GM23338 (cell line): Measurements from ENCODE around the gene RNF220. TPM values are rescaled to one million over a fixed set of nuclear protein-coding genes. Genes with fewer than 3 reads are reported as not detected.

Source experiments
- ATAC-seq: fragments of 200-7000 bp; cut with Tn5 transposase; 3 replicates; pipeline ENCODE4 v1.9.1; 2020
- DNase-seq: peaks from one replicate; pipeline ENCODE4 v3.0.0-alpha.2; 2015; ENCODE audit warnings: low spot score
- H2AFZ ChIP-seq: fragments of 200-600 bp; sonication (generic); 2 replicates; pipeline ENCODE4 v1.8.0; 2016; ENCODE audit warnings: antibody characterized with exemption, mild to moderate bottlenecking, moderate library complexity
- H3F3A ChIP-seq: fragments of 200-600 bp; sonication (generic); replicated peaks from 2 replicates; pipeline ENCODE4 v1.8.0; 2017; ENCODE audit warnings: antibody characterized with exemption, mixed run types, low read depth
- H3K27ac ChIP-seq: fragments of 200-600 bp; sonication (generic); 2 replicates; pipeline ENCODE4 v1.6.1; 2016; ENCODE audit warnings: low read depth
- H3K27me3 ChIP-seq: fragments of 200-600 bp; sonication (generic); 2 replicates; pipeline ENCODE4 v1.8.0; 2016; ENCODE audit warnings: mild to moderate bottlenecking, mixed run types, moderate library complexity; ENCODE audit not compliant: insufficient read depth
- H3K36me3 ChIP-seq: fragments of 200-600 bp; sonication (generic); 2 replicates; pipeline ENCODE4 v1.8.0; 2016; ENCODE audit warnings: mild to moderate bottlenecking; ENCODE audit not compliant: insufficient read depth
- H3K4me1 ChIP-seq: fragments of 200-600 bp; sonication (generic); 2 replicates; pipeline ENCODE4 v1.8.0; 2016; ENCODE audit warnings: mild to moderate bottlenecking, moderate library complexity; ENCODE audit not compliant: insufficient read depth
- H3K4me2 ChIP-seq: fragments of 200-600 bp; sonication (generic); 2 replicates; pipeline ENCODE4 v1.7.1; 2017; ENCODE audit warnings: mixed run types
- H3K4me3 ChIP-seq: fragments of 200-600 bp; sonication (generic); 2 replicates; pipeline ENCODE4 v1.6.1; 2016; ENCODE audit warnings: mixed run types
- H3K79me2 ChIP-seq: fragments of 200-600 bp; sonication (generic); replicated peaks from 2 replicates; pipeline ENCODE4 v1.8.0; 2017; ENCODE audit warnings: mild to moderate bottlenecking; ENCODE audit not compliant: insufficient read depth
- H3K9me2 ChIP-seq: fragments of 200-600 bp; sonication (generic); 2 replicates; pipeline ENCODE4 v1.8.0; 2017; ENCODE audit not compliant: insufficient read depth
- H4K20me1 ChIP-seq: fragments of 200-600 bp; sonication (generic); replicated peaks from 2 replicates; pipeline ENCODE4 v1.8.0; 2017; ENCODE audit warnings: mild to moderate bottlenecking; ENCODE audit not compliant: insufficient read depth
- H3K27ac Mint-ChIP-seq: 2 replicates; pipeline ENCODE4 v1.8.0; 2020; ENCODE audit warnings: inconsistent platforms, mild to moderate bottlenecking, moderate library complexity, mixed read lengths
- H3K27me3 Mint-ChIP-seq: 3 replicates; pipeline ENCODE4 v1.8.0; 2022; ENCODE audit warnings: low read depth, mild to moderate bottlenecking, moderate library complexity, mixed read lengths, inconsistent platforms; ENCODE audit not compliant: insufficient read depth, poor library complexity
- H3K36me3 Mint-ChIP-seq: 3 replicates; pipeline ENCODE4 v1.8.0; 2021; ENCODE audit warnings: low read depth, mild to moderate bottlenecking, inconsistent platforms, moderate library complexity, mixed read lengths
- H3K4me1 Mint-ChIP-seq: 3 replicates; pipeline ENCODE4 v1.8.0; 2020; ENCODE audit warnings: mild to moderate bottlenecking, inconsistent platforms, mixed read lengths
- H3K4me3 Mint-ChIP-seq: 3 replicates; pipeline ENCODE4 v1.8.0; 2021; ENCODE audit warnings: moderate library complexity, mild to moderate bottlenecking, inconsistent platforms, mixed read lengths
- H3K9me3 Mint-ChIP-seq: 3 replicates; pipeline ENCODE4 v1.8.0; 2020; ENCODE audit warnings: moderate library complexity, mild to moderate bottlenecking, inconsistent platforms, mixed read lengths
- ETS1 ChIP-seq: IDR thresholded peaks from 2 replicates; pipeline ENCODE4 v1.6.1; 2016; ENCODE audit warnings: antibody characterized with exemption
- EZH2phosphoT487 ChIP-seq: fragments of 200-600 bp; sonication (generic); IDR thresholded peaks from one replicate; pipeline ENCODE4 v1.8.1; 2018; ENCODE audit warnings: antibody characterized with exemption; ENCODE audit not compliant: unreplicated experiment
- JUNB ChIP-seq: IDR thresholded peaks from one replicate; pipeline ENCODE4 v1.6.1; 2016; ENCODE audit warnings: antibody characterized with exemption; ENCODE audit not compliant: unreplicated experiment
- STAT1 ChIP-seq: IDR thresholded peaks from one replicate; pipeline ENCODE4 v1.6.1; 2016; ENCODE audit warnings: antibody characterized with exemption; ENCODE audit not compliant: unreplicated experiment
- polyA plus RNA-seq: library from polyadenylated mRNA; unstranded; fragments of >200 nt; fragmentation: Nextera tagmentation; extraction: Ambion mirVana; gene quantifications from 2 replicates; pipeline ENCODE4 v1.2.1, GENCODE V29; 2016
- total RNA-seq: library from RNA; depleted of rRNA; stranded (reverse); fragments of >200 nt; shearing (Covaris generic); gene quantifications from 2 replicates; pipeline ENCODE4 v1.2.3, GENCODE V29; 2014
- TF ChIP-seq, protein P1 (sequence below), 2 experiments: fragments of 200-600 bp in 1 of 2; sonication (generic) in 1 of 2; conservative IDR thresholded peaks; 2 replicates each; pipeline versions ENCODE4 v1.5.1 to v1.6.1; 2016 to 2017; ENCODE audit warnings: antibody characterized with exemption in 2 of 2, low read depth in 2 of 2, mild to moderate bottlenecking in 2 of 2, moderate library complexity in 1 of 2
- TF ChIP-seq, protein P2 (sequence below): fragments of 250-450 bp; sonication (Bioruptor Pico); IDR thresholded peaks from 2 replicates; pipeline ENCODE4 v1.5.0; 2020; ENCODE audit warnings: mild to moderate bottlenecking, moderate library complexity

Gene RNF220
- total and polyA plus RNA-seq, 2 experiments from 2014 or later: 72.8 to 168 TPM

DNA sequence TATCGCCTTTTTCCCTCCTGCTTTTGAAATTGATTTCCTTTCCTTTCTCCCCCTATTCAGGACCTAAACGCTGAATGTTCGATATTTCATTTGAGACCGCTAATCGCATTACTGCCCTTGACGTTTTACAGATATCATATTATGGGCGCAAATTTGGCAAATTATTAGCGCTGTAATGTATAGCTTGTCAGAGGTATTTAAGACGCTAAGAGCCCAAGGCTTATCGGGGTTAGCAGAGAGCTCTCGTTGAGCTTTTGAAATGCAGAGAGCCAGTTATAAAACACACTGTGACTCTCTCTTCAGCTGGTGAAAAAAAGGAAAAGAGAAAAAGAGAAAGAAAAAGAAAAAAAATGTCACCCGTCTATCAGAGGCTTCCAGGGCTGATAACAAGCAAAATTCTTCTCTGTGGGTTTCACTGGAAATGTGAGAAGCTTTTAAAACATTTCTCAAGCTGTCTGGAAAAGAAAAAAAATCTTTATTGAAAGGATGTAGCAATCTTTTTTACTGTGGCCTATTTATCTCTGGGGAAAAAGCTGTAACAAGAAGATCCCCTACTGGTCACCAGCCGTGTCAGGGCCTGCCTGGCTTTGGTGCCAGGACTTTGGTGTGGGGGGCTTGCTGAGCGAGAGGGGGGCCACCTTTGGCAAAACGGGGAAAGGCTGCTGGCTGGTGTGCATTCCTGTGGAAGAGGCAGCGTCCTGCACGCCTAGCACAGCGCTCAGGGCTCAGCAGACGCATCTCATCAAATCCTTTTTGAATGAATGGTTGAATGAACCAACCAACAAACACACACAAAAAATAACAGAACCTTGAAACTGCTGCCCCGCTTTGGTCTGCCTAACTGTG lies 119.8 kb downstream of the RNF220 start:
- Mint-ChIP-seq H3K4me3 (no peak overlapping the region), H3K36me3 (peaks cover 5% of the 10 kb centered on the region; the same call in 2 of the 3 replicates), H3K27me3 (peaks cover 9% of the 10 kb centered on the region), H3K9me3 (no peaks in the 10 kb centered on the region), H3K4me1 (peaks cover 17% of the 10 kb centered on the region), H3K27ac (no peak overlapping the region)
- TF ChIP-seq, protein P1, sequence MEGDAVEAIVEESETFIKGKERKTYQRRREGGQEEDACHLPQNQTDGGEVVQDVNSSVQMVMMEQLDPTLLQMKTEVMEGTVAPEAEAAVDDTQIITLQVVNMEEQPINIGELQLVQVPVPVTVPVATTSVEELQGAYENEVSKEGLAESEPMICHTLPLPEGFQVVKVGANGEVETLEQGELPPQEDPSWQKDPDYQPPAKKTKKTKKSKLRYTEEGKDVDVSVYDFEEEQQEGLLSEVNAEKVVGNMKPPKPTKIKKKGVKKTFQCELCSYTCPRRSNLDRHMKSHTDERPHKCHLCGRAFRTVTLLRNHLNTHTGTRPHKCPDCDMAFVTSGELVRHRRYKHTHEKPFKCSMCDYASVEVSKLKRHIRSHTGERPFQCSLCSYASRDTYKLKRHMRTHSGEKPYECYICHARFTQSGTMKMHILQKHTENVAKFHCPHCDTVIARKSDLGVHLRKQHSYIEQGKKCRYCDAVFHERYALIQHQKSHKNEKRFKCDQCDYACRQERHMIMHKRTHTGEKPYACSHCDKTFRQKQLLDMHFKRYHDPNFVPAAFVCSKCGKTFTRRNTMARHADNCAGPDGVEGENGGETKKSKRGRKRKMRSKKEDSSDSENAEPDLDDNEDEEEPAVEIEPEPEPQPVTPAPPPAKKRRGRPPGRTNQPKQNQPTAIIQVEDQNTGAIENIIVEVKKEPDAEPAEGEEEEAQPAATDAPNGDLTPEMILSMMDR (conservative IDR thresholded peaks at IDR 0.05; ENCODE audit: low read depth in 2 of 2): peak; percentile 8 to 11; a peak in 1 of 4 replicates
- no peak for TF ChIP-seq JUNB
- DNase-seq: peak; percentile 39
- peak overlapping the region; percentile 93 for H3K27ac ChIP-seq
- peaks cover 23% of the 10 kb centered on the region for H3K79me2 ChIP-seq
- peak overlapping the region; percentile 89 for H3K4me2 ChIP-seq
- peaks cover 37% of the 10 kb centered on the region; the same call in 1 of the 2 replicates for H3F3A ChIP-seq
- no peak overlapping the region for H2AFZ ChIP-seq
- H3K4me3 ChIP-seq: peak overlapping the region; percentile 52
- H3K4me1 ChIP-seq: peaks cover 50% of the 10 kb centered on the region
- 0 out of 2 replicates have a peak, but pooled peaks cover 9% of the 10 kb centered on the region for H3K36me3 ChIP-seq
- no peaks in the 10 kb centered on the region for H4K20me1 ChIP-seq
- ATAC-seq: peak; percentile 42
- H3K27me3 ChIP-seq: no peaks in the 10 kb centered on the region
- peaks cover 14% of the 10 kb centered on the region for H3K9me2 ChIP-seq

DNA sequence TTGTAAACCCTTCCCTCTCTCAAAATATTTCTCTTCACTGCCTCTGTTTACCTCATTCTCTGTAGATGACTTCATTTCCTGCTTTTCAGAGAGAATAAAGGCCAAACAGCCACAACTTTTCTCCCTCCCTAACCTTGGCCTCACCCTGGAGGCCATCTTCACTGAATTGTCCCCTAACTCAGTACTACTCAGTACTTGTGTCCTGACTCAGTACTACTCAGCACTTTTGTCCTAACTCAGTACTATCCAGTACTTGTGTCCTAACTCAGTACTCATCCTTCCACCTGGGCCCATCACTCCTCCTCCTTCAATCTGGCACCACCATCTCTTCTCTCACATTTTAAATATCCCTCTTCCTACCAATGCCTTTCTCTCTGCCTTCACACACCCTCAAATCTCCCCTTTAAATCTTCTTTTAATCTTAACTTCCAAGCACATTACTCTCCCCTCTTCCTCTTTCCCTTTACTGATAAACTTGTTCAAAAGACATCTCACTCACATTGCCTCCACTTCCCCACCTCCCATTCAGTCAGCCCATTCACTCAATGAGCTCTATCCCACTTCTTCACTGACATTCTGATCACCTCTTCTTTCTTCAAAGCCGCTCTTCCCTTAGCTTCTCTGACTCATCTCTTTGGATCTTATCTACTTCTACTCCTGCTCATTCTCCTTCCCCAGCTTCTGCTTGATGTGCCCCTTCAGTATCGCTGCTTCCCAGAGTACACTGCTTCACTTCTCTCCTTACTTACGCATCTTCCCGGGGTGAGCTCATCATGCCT lies 121.4 kb downstream of the RNF220 start:
- no peak overlapping the region for H3K4me3 Mint-ChIP-seq
- H3K9me2 ChIP-seq: peaks cover 8% of the 10 kb centered on the region
- no peaks in the 10 kb centered on the region for H3K27me3 ChIP-seq
- H3K27me3 Mint-ChIP-seq: peaks cover 9% of the 10 kb centered on the region
- H3K9me3 Mint-ChIP-seq: no peaks in the 10 kb centered on the region
- no peaks in the 10 kb centered on the region for H4K20me1 ChIP-seq
- DNase-seq: no peak
- no peak overlapping the region for H2AFZ ChIP-seq
- H3K4me2 ChIP-seq: peak overlapping the region; percentile 89
- H3K27ac Mint-ChIP-seq: no peak overlapping the region
- peaks cover 33% of the 10 kb centered on the region; the same call in 1 of the 2 replicates for H3F3A ChIP-seq
- 0 out of 2 replicates have a peak, but pooled peaks cover 3% of the 10 kb centered on the region for H3K36me3 ChIP-seq
- H3K4me1 ChIP-seq: peaks cover 54% of the 10 kb centered on the region
- ATAC-seq: no peak
- H3K36me3 Mint-ChIP-seq: no peaks in the 10 kb centered on the region; the same call in 2 of the 3 replicates
- peaks cover 25% of the 10 kb centered on the region for H3K4me1 Mint-ChIP-seq
- no peak overlapping the region for H3K4me3 ChIP-seq
- no peak overlapping the region for H3K27ac ChIP-seq
- H3K79me2 ChIP-seq: peaks cover 13% of the 10 kb centered on the region
- TF ChIP-seq ETS1 (no peak), JUNB (no peak), EZH2phosphoT487 (no peak), STAT1 (no peak)
- TF ChIP-seq, protein P2, sequence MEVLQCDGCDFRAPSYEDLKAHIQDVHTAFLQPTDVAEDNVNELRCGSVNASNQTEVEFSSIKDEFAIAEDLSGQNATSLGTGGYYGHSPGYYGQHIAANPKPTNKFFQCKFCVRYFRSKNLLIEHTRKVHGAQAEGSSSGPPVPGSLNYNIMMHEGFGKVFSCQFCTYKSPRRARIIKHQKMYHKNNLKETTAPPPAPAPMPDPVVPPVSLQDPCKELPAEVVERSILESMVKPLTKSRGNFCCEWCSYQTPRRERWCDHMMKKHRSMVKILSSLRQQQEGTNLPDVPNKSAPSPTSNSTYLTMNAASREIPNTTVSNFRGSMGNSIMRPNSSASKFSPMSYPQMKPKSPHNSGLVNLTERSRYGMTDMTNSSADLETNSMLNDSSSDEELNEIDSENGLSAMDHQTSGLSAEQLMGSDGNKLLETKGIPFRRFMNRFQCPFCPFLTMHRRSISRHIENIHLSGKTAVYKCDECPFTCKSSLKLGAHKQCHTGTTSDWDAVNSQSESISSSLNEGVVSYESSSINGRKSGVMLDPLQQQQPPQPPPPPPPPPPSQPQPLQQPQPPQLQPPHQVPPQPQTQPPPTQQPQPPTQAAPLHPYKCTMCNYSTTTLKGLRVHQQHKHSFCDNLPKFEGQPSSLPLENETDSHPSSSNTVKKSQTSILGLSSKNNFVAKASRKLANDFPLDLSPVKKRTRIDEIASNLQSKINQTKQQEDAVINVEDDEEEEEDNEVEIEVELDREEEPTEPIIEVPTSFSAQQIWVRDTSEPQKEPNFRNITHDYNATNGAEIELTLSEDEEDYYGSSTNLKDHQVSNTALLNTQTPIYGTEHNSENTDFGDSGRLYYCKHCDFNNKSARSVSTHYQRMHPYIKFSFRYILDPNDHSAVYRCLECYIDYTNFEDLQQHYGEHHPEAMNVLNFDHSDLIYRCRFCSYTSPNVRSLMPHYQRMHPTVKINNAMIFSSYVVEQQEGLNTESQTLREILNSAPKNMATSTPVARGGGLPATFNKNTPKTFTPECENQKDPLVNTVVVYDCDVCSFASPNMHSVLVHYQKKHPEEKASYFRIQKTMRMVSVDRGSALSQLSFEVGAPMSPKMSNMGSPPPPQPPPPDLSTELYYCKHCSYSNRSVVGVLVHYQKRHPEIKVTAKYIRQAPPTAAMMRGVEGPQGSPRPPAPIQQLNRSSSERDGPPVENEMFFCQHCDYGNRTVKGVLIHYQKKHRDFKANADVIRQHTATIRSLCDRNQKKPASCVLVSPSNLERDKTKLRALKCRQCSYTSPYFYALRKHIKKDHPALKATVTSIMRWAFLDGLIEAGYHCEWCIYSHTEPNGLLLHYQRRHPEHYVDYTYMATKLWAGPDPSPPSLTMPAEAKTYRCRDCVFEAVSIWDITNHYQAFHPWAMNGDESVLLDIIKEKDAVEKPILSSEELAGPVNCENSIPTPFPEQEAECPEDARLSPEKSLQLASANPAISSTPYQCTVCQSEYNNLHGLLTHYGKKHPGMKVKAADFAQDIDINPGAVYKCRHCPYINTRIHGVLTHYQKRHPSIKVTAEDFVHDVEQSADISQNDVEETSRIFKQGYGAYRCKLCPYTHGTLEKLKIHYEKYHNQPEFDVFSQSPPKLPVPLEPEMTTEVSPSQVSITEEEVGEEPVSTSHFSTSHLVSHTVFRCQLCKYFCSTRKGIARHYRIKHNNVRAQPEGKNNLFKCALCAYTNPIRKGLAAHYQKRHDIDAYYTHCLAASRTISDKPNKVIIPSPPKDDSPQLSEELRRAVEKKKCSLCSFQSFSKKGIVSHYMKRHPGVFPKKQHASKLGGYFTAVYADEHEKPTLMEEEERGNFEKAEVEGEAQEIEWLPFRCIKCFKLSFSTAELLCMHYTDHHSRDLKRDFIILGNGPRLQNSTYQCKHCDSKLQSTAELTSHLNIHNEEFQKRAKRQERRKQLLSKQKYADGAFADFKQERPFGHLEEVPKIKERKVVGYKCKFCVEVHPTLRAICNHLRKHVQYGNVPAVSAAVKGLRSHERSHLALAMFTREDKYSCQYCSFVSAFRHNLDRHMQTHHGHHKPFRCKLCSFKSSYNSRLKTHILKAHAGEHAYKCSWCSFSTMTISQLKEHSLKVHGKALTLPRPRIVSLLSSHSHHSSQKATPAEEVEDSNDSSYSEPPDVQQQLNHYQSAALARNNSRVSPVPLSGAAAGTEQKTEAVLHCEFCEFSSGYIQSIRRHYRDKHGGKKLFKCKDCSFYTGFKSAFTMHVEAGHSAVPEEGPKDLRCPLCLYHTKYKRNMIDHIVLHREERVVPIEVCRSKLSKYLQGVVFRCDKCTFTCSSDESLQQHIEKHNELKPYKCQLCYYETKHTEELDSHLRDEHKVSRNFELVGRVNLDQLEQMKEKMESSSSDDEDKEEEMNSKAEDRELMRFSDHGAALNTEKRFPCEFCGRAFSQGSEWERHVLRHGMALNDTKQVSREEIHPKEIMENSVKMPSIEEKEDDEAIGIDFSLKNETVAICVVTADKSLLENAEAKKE (CRISPR knock-in tag): no peak
